Natural killer cell (primary cell): Measurements from ENCODE around the gene GXYLT1. TPM values are rescaled to one million over a fixed set of nuclear protein-coding genes. Genes with fewer than 3 reads are reported as not detected.

Source experiments
- ATAC-seq, 3 donors: fragments of 150-1000 bp in 2 of 3; fragments of 200-7000 bp in 1 of 3; cut with Tn5 transposase; 1 replicate in 1 of 3; 2 replicates in 2 of 3; pipeline ENCODE4 v1.10.0; 2021; ENCODE audit warnings: mild to moderate bottlenecking in 2 of 3, moderate library complexity in 2 of 3
- DNase-seq, 2 donors: peaks; one replicate each; pipeline versions ENCODE4 v3.0.0 to v3.0.0-alpha.2; 2013 to 2021; ENCODE audit warnings: mixed read lengths in 1 of 2
- H3K27ac ChIP-seq: one replicate; pipeline ENCODE4 v1.5.1; 2013; ENCODE audit warnings: mild to moderate bottlenecking, low read length
- H3K27me3 ChIP-seq: one replicate; pipeline ENCODE4 v1.6.1; 2013; ENCODE audit warnings: low read length; ENCODE audit not compliant: control insufficient read depth, insufficient read depth
- H3K36me3 ChIP-seq: one replicate; pipeline ENCODE4 v1.6.1; 2013; ENCODE audit warnings: low read length; ENCODE audit not compliant: control insufficient read depth, insufficient read depth
- H3K4me1 ChIP-seq: one replicate; pipeline ENCODE4 v1.6.1; 2013; ENCODE audit warnings: low read length; ENCODE audit not compliant: control insufficient read depth, insufficient read depth
- H3K4me3 ChIP-seq: one replicate; pipeline ENCODE4 v1.5.1; 2013; ENCODE audit warnings: low read length
- H3K9me3 ChIP-seq: one replicate; pipeline ENCODE4 v1.6.1; 2013; ENCODE audit warnings: low read length; ENCODE audit not compliant: control insufficient read depth, insufficient read depth
- H3K27ac Mint-ChIP-seq, 2 donors: one replicate each; pipeline ENCODE4 v1.8.0; 2022; ENCODE audit warnings: mild to moderate bottlenecking in 2 of 2, mixed read lengths in 2 of 2, moderate library complexity in 1 of 2
- H3K27me3 Mint-ChIP-seq, 2 donors: one replicate each; pipeline ENCODE4 v1.8.0; 2022; ENCODE audit warnings: low read depth in 2 of 2, mixed read lengths in 2 of 2
- H3K36me3 Mint-ChIP-seq: one replicate; pipeline ENCODE4 v1.8.0; 2022; ENCODE audit warnings: mixed read lengths
- H3K4me1 Mint-ChIP-seq, 2 donors: one replicate each; pipeline ENCODE4 v1.8.0; 2022; ENCODE audit warnings: mixed read lengths in 2 of 2
- H3K4me3 Mint-ChIP-seq: one replicate; pipeline ENCODE4 v1.8.0; 2022; ENCODE audit warnings: mild to moderate bottlenecking, moderate library complexity, mixed read lengths
- H3K9me3 Mint-ChIP-seq, 2 donors: one replicate each; pipeline ENCODE4 v1.8.0; 2022; ENCODE audit warnings: mixed read lengths in 2 of 2
- CTCF ChIP-seq: fragments of 200-600 bp; IDR thresholded peaks from one replicate; pipeline ENCODE4 v1.8.0; 2022; ENCODE audit warnings: antibody characterized with exemption
- WGBS: methylation state at CpG from one replicate; pipeline ENCODE4 v1.1.7; 2013; ENCODE audit warnings: missing lambda C conversion rate; ENCODE audit not compliant: insufficient coverage; 5-methylcytosine and 5-hydroxymethylcytosine counted together
- intact Hi-C: fragments of 100-400 bp; cut with micrococcal nuclease; formaldehyde crosslinking; loops from one replicate; pipeline ENCODE4 v1.14.2; 2022
- total RNA-seq, 4 donors: library from RNA; stranded (reverse); fragments of 120-200 nt in 1 of 4; gene quantifications; one replicate each; pipeline versions ENCODE4 v1.2.3 to v1.2.4, GENCODE V29; 2013 to 2022

GXYLT1 gene
- total RNA-seq, 3 donors from 2014 or later (not counting 1 experiment from before 2014, with no cell fraction given) = 12.3 to 13.0 (median 12.7) TPM

DNA sequence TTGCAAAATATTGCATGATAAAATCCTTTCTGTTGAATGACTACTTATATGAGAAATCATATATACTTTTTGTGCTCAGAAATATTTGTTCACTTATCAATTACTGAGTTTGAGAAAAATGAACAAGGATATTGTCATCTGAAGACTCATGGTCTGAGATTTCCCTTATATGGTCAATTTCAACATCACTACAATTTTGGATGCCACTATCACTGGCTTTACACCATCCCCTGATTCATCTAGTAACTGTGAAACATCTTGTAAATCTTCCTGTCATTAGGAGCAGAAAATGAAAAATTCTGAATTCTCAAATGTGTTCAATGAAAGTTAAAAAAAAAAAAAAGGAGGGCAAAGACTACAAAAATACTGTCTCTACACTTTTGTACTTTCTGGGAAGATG lies 21.8 kb upstream of the GXYLT1 start:
- H3K4me1 ChIP-seq = no peaks in the 10 kb centered on the region
- H3K9me3 ChIP-seq = no peaks in the 10 kb centered on the region
- no peaks in the 10 kb centered on the region for H3K9me3 Mint-ChIP-seq
- no peaks in the 10 kb centered on the region for H3K27me3 Mint-ChIP-seq
- intact Hi-C loops = no loop called here
- DNase-seq (no peak), ATAC-seq (no peak)
- H3K4me3 ChIP-seq = no peak overlapping the region
- peaks cover 3% of the 10 kb centered on the region for H3K36me3 ChIP-seq
- no peak overlapping the region for H3K27ac Mint-ChIP-seq
- H3K4me3 Mint-ChIP-seq = no peak overlapping the region
- no peak overlapping the region for H3K27ac ChIP-seq
- TF ChIP-seq CTCF = no peak
- no peaks in the 10 kb centered on the region for H3K27me3 ChIP-seq
- H3K36me3 Mint-ChIP-seq = no peaks in the 10 kb centered on the region
- H3K4me1 Mint-ChIP-seq = peaks cover 26 to 35% of the 10 kb centered on the region in 2 donors

- ATAC-seq (no peak), DNase-seq (no peak)
- Mint-ChIP-seq H3K27ac (peak overlapping the region; percentile 53 to 63), H3K4me1 (peaks cover 26 to 27% of the 10 kb centered on the region in 2 donors), H3K4me3 (no peak overlapping the region), H3K27me3 (no peaks in the 10 kb centered on the region), H3K36me3 (no peaks in the 10 kb centered on the region), H3K9me3 (no peaks in the 10 kb centered on the region)
- H3K4me1 ChIP-seq = no peaks in the 10 kb centered on the region
- intact Hi-C loops = no loop called here
- no peak overlapping the region for H3K4me3 ChIP-seq
- no peak overlapping the region for H3K27ac ChIP-seq
- H3K9me3 ChIP-seq = no peaks in the 10 kb centered on the region
- TF ChIP-seq CTCF = no peak
- peaks cover 22% of the 10 kb centered on the region for H3K36me3 ChIP-seq
- H3K27me3 ChIP-seq = no peaks in the 10 kb centered on the region
Measured at GRCh38 chr12:42163913-42164312, 19.2 kb upstream of the GXYLT1 start.

GRCh38 chr12:42162965-42163364 lies 18.3 kb upstream of the GXYLT1 start:
- intact Hi-C loops = no loop called here
- H3K4me3 Mint-ChIP-seq = no peak overlapping the region
- peaks cover 24 to 26% of the 10 kb centered on the region in 2 donors for H3K4me1 Mint-ChIP-seq
- H3K27ac Mint-ChIP-seq = peak overlapping the region; percentile 53 to 63
- ATAC-seq (no peak), DNase-seq (no peak)
- H3K36me3 ChIP-seq = peaks cover 27% of the 10 kb centered on the region
- 85% methylated on average over 1 of the region's 1 CpG for WGBS
- no peaks in the 10 kb centered on the region for H3K27me3 Mint-ChIP-seq
- no peaks in the 10 kb centered on the region for H3K36me3 Mint-ChIP-seq
- no peak for TF ChIP-seq CTCF
- H3K4me1 ChIP-seq = no peaks in the 10 kb centered on the region
- H3K27me3 ChIP-seq = no peaks in the 10 kb centered on the region
- no peaks in the 10 kb centered on the region for H3K9me3 Mint-ChIP-seq
- no peak overlapping the region for H3K4me3 ChIP-seq
- H3K27ac ChIP-seq = no peak overlapping the region
- no peaks in the 10 kb centered on the region for H3K9me3 ChIP-seq

DNA sequence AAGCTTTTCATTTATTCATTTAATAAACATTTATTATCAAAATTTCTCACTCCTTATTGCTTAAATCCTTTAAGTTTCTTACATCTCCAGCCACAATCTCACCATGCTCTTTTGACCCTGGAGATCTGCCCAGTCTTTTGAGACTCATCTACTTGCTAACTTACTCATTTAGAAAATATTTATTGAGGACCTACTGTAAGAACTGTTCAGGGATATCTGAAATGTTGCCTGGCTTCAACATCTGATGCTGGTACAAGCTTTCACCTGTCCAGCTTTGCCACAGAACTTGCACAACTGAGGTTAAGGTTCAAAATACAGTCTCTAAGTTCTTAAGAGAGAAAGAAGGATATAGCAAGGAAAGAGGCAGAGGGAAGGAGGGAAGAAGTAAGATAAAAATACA lies 17.5 kb upstream of the GXYLT1 start:
- no peak overlapping the region for H3K27ac ChIP-seq
- no peaks in the 10 kb centered on the region for H3K9me3 ChIP-seq
- intact Hi-C loops = no loop called here
- peaks cover 27% of the 10 kb centered on the region for H3K36me3 ChIP-seq
- no peak for TF ChIP-seq CTCF
- Mint-ChIP-seq H3K27me3 (no peaks in the 10 kb centered on the region), H3K4me1 (peaks cover 24 to 26% of the 10 kb centered on the region in 2 donors), H3K4me3 (no peak overlapping the region), H3K9me3 (no peaks in the 10 kb centered on the region), H3K36me3 (no peaks in the 10 kb centered on the region), H3K27ac (peak overlapping the region; percentile 53 to 63)
- H3K4me3 ChIP-seq = no peak overlapping the region
- no peaks in the 10 kb centered on the region for H3K4me1 ChIP-seq
- no peak for DNase-seq
- ATAC-seq = no peak
- H3K27me3 ChIP-seq = no peaks in the 10 kb centered on the region
